Lung (tissue), 12 donors: ENCODE results near the gene MBTD1. TPM values are rescaled to one million over a fixed set of nuclear protein-coding genes. Genes with fewer than 3 reads are reported as not detected.
"Not testable (repeated sequence)": the region's sequence is repeated elsewhere in the genome, so short reads cannot be mapped to it uniquely, and the experiment has no call there.

Source experiments
- ATAC-seq: fragments of 200-7000 bp; cut with Tn5 transposase; one replicate; pipeline ENCODE4 v1.9.1; 2020; ENCODE audit warnings: moderate number of reproducible peaks; ENCODE audit not compliant: insufficient read depth, low FRiP score
- DNase-seq, 3 donors: peaks; one replicate each; pipeline ENCODE4 v3.0.0-alpha.2; 2013 to 2017
- H3K27ac ChIP-seq, 2 donors: one replicate each; pipeline ENCODE4 v1.5.1; 2013; ENCODE audit warnings: mild to moderate bottlenecking in 2 of 2, moderate library complexity in 2 of 2, control low read depth in 1 of 2, inconsistent platforms in 1 of 2, low read depth in 1 of 2, low read length in 1 of 2
- H3K27me3 ChIP-seq, 3 donors: one replicate each; pipeline ENCODE4 v1.5.1; 2013; ENCODE audit warnings: low read length in 2 of 3; ENCODE audit not compliant: control insufficient read depth in 3 of 3, insufficient read depth in 3 of 3
- H3K36me3 ChIP-seq, 4 donors: one replicate each; pipeline ENCODE4 v1.5.1; 2013; ENCODE audit warnings: low read length in 4 of 4, mild to moderate bottlenecking in 1 of 4, moderate library complexity in 1 of 4; ENCODE audit not compliant: control insufficient read depth in 4 of 4, insufficient read depth in 4 of 4
- H3K4me1 ChIP-seq, 5 donors: one replicate each; pipeline ENCODE4 v1.5.1; 2013; ENCODE audit warnings: low read length in 5 of 5, mild to moderate bottlenecking in 2 of 5, moderate library complexity in 1 of 5; ENCODE audit not compliant: control insufficient read depth in 5 of 5, insufficient read depth in 5 of 5
- H3K4me3 ChIP-seq: one replicate; pipeline ENCODE4 v1.5.1; 2013; ENCODE audit warnings: mild to moderate bottlenecking, control low read depth, moderate library complexity
- H3K9ac ChIP-seq, 2 donors: one replicate each; pipeline ENCODE4 v1.5.1; 2013; ENCODE audit warnings: low read length in 2 of 2, control low read depth in 1 of 2; ENCODE audit not compliant: insufficient read depth in 1 of 2
- H3K9me3 ChIP-seq, 4 donors: one replicate each; pipeline ENCODE4 v1.5.1; 2013; ENCODE audit warnings: low read length in 3 of 4, mild to moderate bottlenecking in 1 of 4, moderate library complexity in 1 of 4; ENCODE audit not compliant: control insufficient read depth in 4 of 4, insufficient read depth in 3 of 4
- CTCF ChIP-seq: IDR thresholded peaks from 2 replicates; pipeline ENCODE4 v1.5.1; 2012; ENCODE audit warnings: mild to moderate bottlenecking; ENCODE audit errors: control extremely low read depth, extremely low read depth
- WGBS, 2 donors: extraction: QIAGEN DNeasy Blood & Tissue Kit; methylation state at CpG; one replicate each; pipeline ENCODE4 v1.1.7; 2013; 5-methylcytosine and 5-hydroxymethylcytosine counted together
- polyA plus RNA-seq, 2 donors: library from polyadenylated mRNA; stranded (reverse); fragments of 200-250 nt; gene quantifications; one replicate each; pipeline ENCODE4 v1.2.1, GENCODE V29; 2013
- total RNA-seq, 2 donors: library from RNA; depleted of rRNA in 1 of 2; stranded (reverse); fragments of >200 nt in 1 of 2; gene quantifications; one replicate each; pipeline ENCODE4 v1.2.1, GENCODE V29; 2014 to 2021
- donor health status: control.
- donor health status: control.
- donor health status: Bipolar disorder and iron deficiency.
- donor health status: healthy.
- donor health status: DM: yes; HTN: yes; CAD: no.

The MBTD1 gene
- total and polyA plus RNA-seq, 4 donors, result 4.3 to 79.2 (median 9.1) TPM

GRCh38 chr17:51269991-51270390 lies 10.1 kb upstream of the MBTD1 start:
- 87 to 94% methylated on average over 6 of the region's 6 CpGs for WGBS, 2 donors
- H3K9me3 ChIP-seq, result no peaks in the 10 kb centered on the region
- no peak overlapping the region for H3K9ac ChIP-seq
- no peak for TF ChIP-seq CTCF
- H3K4me1 ChIP-seq, result peaks cover 0 to 5% (median 0%) of the 10 kb centered on the region in 5 donors
- no peak overlapping the region for H3K27ac ChIP-seq
- no peaks in the 10 kb centered on the region for H3K27me3 ChIP-seq
- H3K36me3 ChIP-seq, result peaks cover 7 to 33% (median 23%) of the 10 kb centered on the region in 4 donors
- ATAC-seq (no peak), DNase-seq (no peak)
- no peak overlapping the region for H3K4me3 ChIP-seq

GRCh38 chr17:51264466-51264865 lies 4.6 kb upstream of the MBTD1 start:
- not testable (repeated sequence) for H3K27ac ChIP-seq, H3K9ac ChIP-seq, DNase-seq, H3K27me3 ChIP-seq, H3K4me1 ChIP-seq, ATAC-seq, H3K4me3 ChIP-seq, H3K9me3 ChIP-seq
- 72 to 77% methylated on average over 4 of the region's 4 CpGs for WGBS, 2 donors
- H3K36me3 ChIP-seq, result peaks cover 8 to 26% (median 17%) of the 10 kb centered on the region in 4 donors

GRCh38 chr17:51263006-51263405 lies 3.2 kb upstream of the MBTD1 start:
- WGBS, 2 donors, result 89% methylated on average over 3 of the region's 3 CpGs
- DNase-seq (no peak), ATAC-seq (no peak)
- H3K27ac ChIP-seq, result no peak overlapping the region
- H3K4me3 ChIP-seq, result no peak overlapping the region
- H3K9ac ChIP-seq, result no peak overlapping the region
- no peaks in the 10 kb centered on the region for H3K9me3 ChIP-seq
- TF ChIP-seq CTCF, result no peak
- H3K27me3 ChIP-seq, result no peaks in the 10 kb centered on the region
- H3K4me1 ChIP-seq, result peaks cover 1 to 21% (median 11%) of the 10 kb centered on the region in 5 donors
- H3K36me3 ChIP-seq, result peaks cover 6 to 20% (median 9%) of the 10 kb centered on the region in 4 donors

GRCh38 chr17:51261024-51261963 lies 1.4 kb upstream of the MBTD1 start:
- Histone ChIP-seq H3K27ac (peak overlapping the region; percentile 92 to 94), H3K27me3 (no peaks in the 10 kb centered on the region), H3K9ac (peak overlapping the region; percentile 41 to 67), H3K9me3 (no peaks in the 10 kb centered on the region), H3K36me3 (peaks cover 2 to 14% (median 4%) of the 10 kb centered on the region in 4 donors), H3K4me3 (peak overlapping the region; percentile 66), H3K4me1 (peaks cover 1 to 35% (median 11%) of the 10 kb centered on the region in 5 donors)
- DNase-seq (peak; percentile 56 to 65 (median 61)), ATAC-seq (no peak)
- 6 to 9% methylated on average over 28 to 42 of the region's 42 CpGs for WGBS, 2 donors
- no peak for TF ChIP-seq CTCF
